Mesenchymal stem cell (in vitro differentiated cells and primary cell): ENCODE data around the gene KCND2.

Experiments used
- DNase-seq: peaks from one replicate; pipeline ENCODE4 v3.0.0-alpha.2; 2013
- H2AFZ ChIP-seq: one replicate; pipeline ENCODE4 v1.6.1; 2013; ENCODE audit warnings: low read depth, mild to moderate bottlenecking, control low read depth, inconsistent platforms, low read length, moderate library complexity
- H2AK5ac ChIP-seq: 2 replicates; pipeline ENCODE4 v1.6.1; 2013; ENCODE audit warnings: low read length, moderate library complexity, mild to moderate bottlenecking, inconsistent platforms; ENCODE audit not compliant: severe bottlenecking
- H2BK120ac ChIP-seq: one replicate; pipeline ENCODE4 v1.6.1; 2013; ENCODE audit warnings: low read depth, mild to moderate bottlenecking, inconsistent platforms, low read length, moderate library complexity
- H2BK12ac ChIP-seq, 2 experiments: one replicate each; pipeline ENCODE4 v1.6.1; 2013; ENCODE audit warnings: inconsistent platforms in 2 of 2, low read length in 2 of 2, mild to moderate bottlenecking in 2 of 2, moderate library complexity in 2 of 2, control low read depth in 1 of 2
- H2BK15ac ChIP-seq: one replicate; pipeline ENCODE4 v1.6.1; 2013; ENCODE audit warnings: mild to moderate bottlenecking, low read depth, inconsistent platforms; ENCODE audit not compliant: poor library complexity, severe bottlenecking
- H2BK5ac ChIP-seq: 2 replicates; pipeline ENCODE4 v1.6.1; 2013; ENCODE audit warnings: low read depth, mild to moderate bottlenecking, low read length, control low read depth, inconsistent platforms; ENCODE audit not compliant: poor library complexity, severe bottlenecking
- H3K14ac ChIP-seq, 2 experiments: one replicate each; pipeline ENCODE4 v1.6.1; 2013; ENCODE audit warnings: inconsistent platforms in 2 of 2, low read length in 2 of 2, control low read depth in 1 of 2, mild to moderate bottlenecking in 1 of 2, moderate library complexity in 1 of 2
- H3K18ac ChIP-seq, 2 experiments: one replicate each; pipeline ENCODE4 v1.6.1; 2013; ENCODE audit warnings: inconsistent platforms in 2 of 2, low read length in 2 of 2, control low read depth in 1 of 2, low read depth in 1 of 2, mild to moderate bottlenecking in 1 of 2
- H3K23ac ChIP-seq, 2 experiments: one replicate each; pipeline ENCODE4 v1.6.1; 2013; ENCODE audit warnings: inconsistent platforms in 2 of 2, low read length in 2 of 2, mild to moderate bottlenecking in 2 of 2, moderate library complexity in 2 of 2, control low read depth in 1 of 2
- H3K27ac ChIP-seq: 2 replicates; pipeline ENCODE4 v1.5.1; 2013; ENCODE audit warnings: mild to moderate bottlenecking, moderate library complexity, low read length, control low read depth, inconsistent platforms; ENCODE audit not compliant: poor library complexity, severe bottlenecking
- H3K27me3 ChIP-seq, 2 experiments: 2 replicates each; pipeline versions ENCODE4 v1.6.1 to v1.7.0; 2013; ENCODE audit warnings: low read length in 2 of 2, mild to moderate bottlenecking in 2 of 2, moderate library complexity in 2 of 2, control low read depth in 1 of 2, inconsistent platforms in 1 of 2; ENCODE audit not compliant: control insufficient read depth in 1 of 2, insufficient read depth in 1 of 2
- H3K36me3 ChIP-seq, 2 experiments: 2 replicates each; pipeline versions ENCODE4 v1.6.1 to v1.7.0; 2013; ENCODE audit warnings: low read length in 2 of 2, control low read depth in 1 of 2, inconsistent platforms in 1 of 2, low read depth in 1 of 2, mild to moderate bottlenecking in 1 of 2; ENCODE audit not compliant: insufficient read depth in 2 of 2, control insufficient read depth in 1 of 2
- H3K4ac ChIP-seq, 2 experiments: one replicate each; pipeline ENCODE4 v1.6.1; 2013; ENCODE audit warnings: inconsistent platforms in 2 of 2, low read length in 2 of 2, mild to moderate bottlenecking in 2 of 2, moderate library complexity in 2 of 2, control low read depth in 1 of 2, low read depth in 1 of 2
- H3K4me1 ChIP-seq: 2 replicates; pipeline ENCODE4 v1.6.1; 2013; ENCODE audit warnings: low read depth, low read length, control low read depth; ENCODE audit not compliant: control insufficient read depth, insufficient read depth
- H3K4me2 ChIP-seq: 2 replicates; pipeline ENCODE4 v1.6.1; 2013; ENCODE audit warnings: low read length, mild to moderate bottlenecking, inconsistent platforms; ENCODE audit not compliant: poor library complexity, severe bottlenecking
- H3K4me3 ChIP-seq, 2 experiments: 2 replicates each; pipeline versions ENCODE4 v1.5.1 to v1.7.0; 2013; ENCODE audit warnings: low read length in 2 of 2, mild to moderate bottlenecking in 2 of 2, control low read depth in 1 of 2, low read depth in 1 of 2; ENCODE audit not compliant: insufficient read depth in 1 of 2
- H3K79me1 ChIP-seq: replicated peaks from 2 replicates; pipeline ENCODE4 v1.6.1; 2013; ENCODE audit warnings: mild to moderate bottlenecking, control low read depth, low read length, inconsistent platforms; ENCODE audit not compliant: poor library complexity, severe bottlenecking
- H3K9ac ChIP-seq: 2 replicates; pipeline ENCODE4 v1.7.0; 2013; ENCODE audit warnings: mild to moderate bottlenecking, low read length, moderate library complexity
- H3K9me3 ChIP-seq: 2 replicates; pipeline ENCODE4 v1.7.0; 2013; ENCODE audit warnings: mild to moderate bottlenecking, low read length; ENCODE audit not compliant: control insufficient read depth
- H4K8ac ChIP-seq: one replicate; pipeline ENCODE4 v1.6.1; 2013; ENCODE audit warnings: inconsistent platforms, mild to moderate bottlenecking, low read length, moderate library complexity
- H4K91ac ChIP-seq: one replicate; pipeline ENCODE4 v1.6.1; 2013; ENCODE audit warnings: mild to moderate bottlenecking, low read length, inconsistent platforms
- WGBS: methylation state at CpG from one replicate; pipeline ENCODE4 v1.1.7; 2013; ENCODE audit warnings: mixed read lengths; 5-methylcytosine and 5-hydroxymethylcytosine counted together

The KCND2 gene

DNA sequence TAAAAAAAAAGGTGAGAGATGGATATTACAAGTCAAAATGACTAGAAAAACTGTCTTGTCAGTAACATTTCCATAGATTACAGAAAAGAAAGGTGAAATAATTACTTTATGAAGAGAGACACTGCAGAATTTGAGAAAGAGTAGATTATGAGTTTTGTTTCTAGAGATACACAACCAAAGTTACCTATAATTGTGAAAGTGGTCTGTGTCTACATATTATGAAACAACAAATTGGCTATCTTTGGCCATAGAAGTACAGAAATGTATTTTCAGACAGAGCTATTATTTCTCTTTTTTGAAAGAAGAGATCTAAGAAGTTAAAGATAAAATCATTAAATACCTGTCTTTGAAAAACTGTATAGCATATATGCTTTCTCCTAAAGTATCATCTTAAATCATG is 30.1 kb downstream of the KCND2 start:
- Histone ChIP-seq H3K79me1 (no peaks in the 10 kb centered on the region), H2BK120ac (no peak overlapping the region), H2BK12ac (no peak overlapping the region), H3K4me3 (no peak overlapping the region), H3K9ac (no peak overlapping the region), H3K4me1 (no peaks in the 10 kb centered on the region), H3K27ac (no peak overlapping the region), H2AFZ (no peak overlapping the region), H4K8ac (no peak overlapping the region), H3K36me3 (peaks cover 0 to 10% of the 10 kb centered on the region in 2 experiments), H2BK15ac (no peak overlapping the region), H3K23ac (no peak overlapping the region), H2AK5ac (no peak overlapping the region), H3K9me3 (no peaks in the 10 kb centered on the region), H4K91ac (no peak overlapping the region), H3K18ac (no peak overlapping the region), H3K4ac (no peak overlapping the region), H3K14ac (no peak overlapping the region), H2BK5ac (no peak overlapping the region), H3K27me3 (no peaks in the 10 kb centered on the region), H3K4me2 (no peak overlapping the region)
- DNase-seq, result no peak

DNA sequence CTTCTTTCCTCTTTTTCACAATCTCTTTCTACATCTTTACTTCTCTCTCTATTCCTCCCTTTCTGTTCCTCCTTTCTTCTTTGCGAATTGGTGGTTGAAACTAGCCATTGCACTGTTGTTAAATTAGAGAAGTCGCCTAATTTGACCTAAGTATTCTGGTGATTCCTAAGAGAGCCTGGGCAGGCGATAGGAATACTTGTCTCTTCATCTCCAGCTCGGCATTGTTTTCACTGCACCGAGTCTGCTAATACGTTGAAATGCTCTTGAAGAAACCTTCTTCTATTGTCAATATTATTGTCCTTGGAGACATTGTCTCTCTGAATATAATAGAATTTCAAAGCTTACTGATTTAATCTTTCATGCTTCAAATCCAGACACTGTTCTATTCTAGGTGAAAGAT is 31.7 kb downstream of the KCND2 start:
- Histone ChIP-seq H2BK5ac (no peak overlapping the region), H2BK12ac (no peak overlapping the region), H3K4me2 (no peak overlapping the region), H3K18ac (no peak overlapping the region), H2BK15ac (no peak overlapping the region), H3K9me3 (no peaks in the 10 kb centered on the region), H4K8ac (no peak overlapping the region), H3K14ac (no peak overlapping the region), H3K4ac (no peak overlapping the region), H2AK5ac (no peak overlapping the region), H3K79me1 (no peaks in the 10 kb centered on the region), H3K4me1 (no peaks in the 10 kb centered on the region), H3K27me3 (no peaks in the 10 kb centered on the region), H2BK120ac (no peak overlapping the region), H3K4me3 (no peak overlapping the region), H3K36me3 (peaks cover 0 to 10% of the 10 kb centered on the region in 2 experiments), H2AFZ (no peak overlapping the region), H3K9ac (no peak overlapping the region), H4K91ac (no peak overlapping the region), H3K27ac (no peak overlapping the region), H3K23ac (no peak overlapping the region)
- no peak for DNase-seq
- 82% methylated on average over 5 of the region's 6 CpGs for WGBS

DNA sequence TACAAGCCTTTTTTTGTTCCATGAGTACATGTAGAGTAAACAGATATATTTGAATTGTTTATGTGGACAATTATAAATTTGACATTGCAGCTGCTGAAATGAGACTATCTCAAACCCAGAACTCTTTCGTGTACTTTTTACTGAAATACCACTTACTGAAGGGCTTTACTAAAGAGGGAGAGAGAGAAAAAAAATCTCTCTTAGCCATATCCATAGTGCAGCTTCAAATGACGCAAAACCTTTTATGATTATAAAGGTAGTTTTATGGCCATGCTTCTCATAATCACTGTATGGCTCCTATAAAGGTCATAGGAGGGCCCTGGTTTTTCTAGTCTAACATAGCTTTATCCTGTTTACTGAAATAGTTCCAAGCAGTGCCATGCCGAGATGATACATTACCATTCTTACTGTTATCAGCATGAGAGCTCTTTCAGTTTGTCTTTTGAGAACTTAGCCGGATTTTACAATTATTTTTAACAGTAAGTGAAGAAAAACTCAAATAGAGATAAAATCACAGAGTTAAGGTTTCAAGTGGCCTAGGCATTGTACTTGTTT is 35.1 kb downstream of the KCND2 start:
- Histone ChIP-seq H3K18ac (no peak overlapping the region), H3K4me2 (no peak overlapping the region)
- WGBS, result no CpG with 5 or more reads among the region's 4 CpGs

GRCh38 chr7:120311028-120311788 is 38.2 kb downstream of the KCND2 start:
- no CpG with 5 or more reads among the region's 2 CpGs for WGBS
- H3K9ac ChIP-seq, result no peak overlapping the region
- no peak overlapping the region for H4K8ac ChIP-seq
- H2BK12ac ChIP-seq, result no peak overlapping the region
- H3K4me1 ChIP-seq, result no peaks in the 10 kb centered on the region
- no peak overlapping the region for H2BK120ac ChIP-seq
- no peak overlapping the region for H3K18ac ChIP-seq
- no peak overlapping the region for H3K4me3 ChIP-seq
- H3K27me3 ChIP-seq, result no peaks in the 10 kb centered on the region
- no peak overlapping the region for H3K4ac ChIP-seq
- no peak overlapping the region for H3K27ac ChIP-seq
- no peak for DNase-seq
- no peak overlapping the region for H3K4me2 ChIP-seq
- H2BK5ac ChIP-seq, result no peak overlapping the region
- no peak overlapping the region for H4K91ac ChIP-seq
- H2AFZ ChIP-seq, result no peak overlapping the region
- H3K79me1 ChIP-seq, result no peaks in the 10 kb centered on the region
- no peak overlapping the region for H2AK5ac ChIP-seq
- H3K23ac ChIP-seq, result no peak overlapping the region
- no peaks in the 10 kb centered on the region for H3K36me3 ChIP-seq
- H3K14ac ChIP-seq, result no peak overlapping the region
- H2BK15ac ChIP-seq, result no peak overlapping the region
- no peaks in the 10 kb centered on the region for H3K9me3 ChIP-seq

More for the DNA sequence above, 35.1 kb downstream of the KCND2 start:
- no peaks in the 10 kb centered on the region for H3K27me3 ChIP-seq
- no peak overlapping the region for H3K14ac ChIP-seq
- no peak overlapping the region for H2AFZ ChIP-seq
- H3K4me3 ChIP-seq, result no peak overlapping the region
- H2AK5ac ChIP-seq, result no peak overlapping the region
- H3K27ac ChIP-seq, result no peak overlapping the region
- no peak overlapping the region for H4K8ac ChIP-seq
- no peaks in the 10 kb centered on the region for H3K4me1 ChIP-seq
- no peak overlapping the region for H4K91ac ChIP-seq
- H3K9me3 ChIP-seq, result no peaks in the 10 kb centered on the region
- no peak overlapping the region for H2BK15ac ChIP-seq
- H3K4ac ChIP-seq, result no peak overlapping the region
- no peak overlapping the region for H2BK5ac ChIP-seq
- no peaks in the 10 kb centered on the region for H3K36me3 ChIP-seq
- H2BK120ac ChIP-seq, result no peak overlapping the region
- no peak overlapping the region for H3K9ac ChIP-seq
- H2BK12ac ChIP-seq, result no peak overlapping the region
- peak; percentile 18 for DNase-seq
- H3K23ac ChIP-seq, result no peak overlapping the region
- no peaks in the 10 kb centered on the region for H3K79me1 ChIP-seq
